ENCODE measurements around the gene CEACAM21.

CEACAM21 gene

DNA sequence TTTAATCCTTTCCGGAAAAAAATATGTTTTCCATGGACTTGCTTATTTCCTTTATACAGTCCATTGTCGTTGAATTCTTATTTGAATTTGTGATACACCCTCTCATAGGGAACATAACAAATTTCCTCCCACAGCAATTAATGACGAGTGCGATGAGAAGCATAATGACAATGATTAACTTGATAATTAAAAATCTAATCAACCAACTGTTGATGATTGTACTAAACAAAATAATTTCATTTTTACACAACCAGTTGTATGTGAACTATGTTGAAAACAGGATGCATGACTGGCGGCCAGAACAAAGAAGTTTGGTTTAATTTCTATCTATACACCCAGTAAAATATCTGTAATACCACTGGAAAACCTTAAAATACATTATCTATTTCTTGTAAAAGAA, 26.1 kb upstream of the CEACAM21 start:
- H3K27ac ChIP-seq: no peak overlapping the region
- TF ChIP-seq ZFX (IDR thresholded peaks at IDR 0.05) (no peak), CTCF (conservative IDR thresholded peaks at IDR 0.05) (no peak)

GRCh38 chr19:41551212-41551610, 24.8 kb upstream of the CEACAM21 start:
- no peak overlapping the region for H3K27ac ChIP-seq
- TF ChIP-seq ZFX (IDR thresholded peaks at IDR 0.05) (no peak), CTCF (conservative IDR thresholded peaks at IDR 0.05) (no peak)

DNA sequence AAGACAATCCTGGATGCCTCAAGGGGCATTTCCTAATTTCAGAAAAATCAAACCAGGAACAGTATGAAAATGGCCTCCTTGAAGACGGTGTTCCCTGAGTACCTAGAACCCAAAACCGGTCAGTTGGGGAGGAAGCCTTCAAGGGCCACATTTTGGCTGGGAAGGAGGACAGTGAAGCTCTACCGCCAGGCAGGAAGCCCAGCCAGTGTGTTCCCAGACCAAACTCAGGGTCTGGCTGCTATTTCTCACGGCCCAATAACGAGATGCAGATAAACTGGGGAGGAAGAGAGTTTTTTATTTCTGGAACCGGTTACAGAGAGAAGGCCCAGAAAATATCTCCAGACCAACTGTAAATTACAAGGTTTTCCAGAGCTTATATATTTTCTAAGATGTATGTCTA, 24.3 kb upstream of the CEACAM21 start:
- TF ChIP-seq ZFX (IDR thresholded peaks at IDR 0.05): no peak
- no peak for TF ChIP-seq CTCF (conservative IDR thresholded peaks at IDR 0.05)
- no peak overlapping the region for H3K27ac ChIP-seq

GRCh38 chr19:41552558-41552957, 23.4 kb upstream of the CEACAM21 start:
- TF ChIP-seq ZFX (IDR thresholded peaks at IDR 0.05): no peak
- TF ChIP-seq CTCF (conservative IDR thresholded peaks at IDR 0.05): no peak
- H3K27ac ChIP-seq: no peak overlapping the region

- H3K27ac ChIP-seq: no peak overlapping the region
- no peak for TF ChIP-seq ZFX (IDR thresholded peaks at IDR 0.05)
- TF ChIP-seq CTCF (conservative IDR thresholded peaks at IDR 0.05): no peak
Observed at GRCh38 chr19:41553804-41554203, 22.2 kb upstream of the CEACAM21 start.

- TF ChIP-seq CTCF (conservative IDR thresholded peaks at IDR 0.05) (no peak), ZFX (IDR thresholded peaks at IDR 0.05) (no peak)
Observed at GRCh38 chr19:41554907-41555306, 21.1 kb upstream of the CEACAM21 start.

GRCh38 chr19:41555748-41556147, 20.2 kb upstream of the CEACAM21 start:
- TF ChIP-seq CTCF (conservative IDR thresholded peaks at IDR 0.05) (no peak), ZFX (IDR thresholded peaks at IDR 0.05) (no peak)
- H3K27ac ChIP-seq: no peak overlapping the region

More at GRCh38 chr19:41554907-41555306, 21.1 kb upstream of the CEACAM21 start:
- no peak overlapping the region for H3K27ac ChIP-seq
